ENCODE measurements around the gene GCNT1.

Gene GCNT1

GRCh38 chr9:76458903-76459693, at the start of gene GCNT1:
Gene GCNT1 (plus strand): TSS chr9:76459182. CDS start chr9:76502382, 43,200 bp downstream.
- Histone ChIP-seq H3K4me1 (ENCODE audit: control insufficient read depth, insufficient read depth, low read length) (peaks cover 22% of the 10 kb centered on the region), H3K9me3 (ENCODE audit: control insufficient read depth, insufficient read depth, low read length) (no peaks in the 10 kb centered on the region), H3K9ac (ENCODE audit: low read depth, low read length) (peak within 1 kb of the TSS; percentile 38; the same call in 1 of the 2 replicates), H3K27me3 (ENCODE audit: control insufficient read depth, insufficient read depth, low read length) (peaks cover 11% of the 10 kb centered on the region), H3K4me3 (ENCODE audit: low read depth, low read length) (peak within 1 kb of the TSS; percentile 72), H3K36me3 (ENCODE audit: control insufficient read depth, insufficient read depth, low read length) (peaks cover 5% of the 10 kb centered on the region; the same call in 1 of the 2 replicates), H3K27ac (ENCODE audit: low read depth, low read length) (peak within 1 kb of the TSS; percentile 24)

GRCh38 chr9:76412638-76413037, 46.3 kb upstream of the GCNT1 start:
- no peak overlapping the region for H3K27ac ChIP-seq (ENCODE audit: low read depth, low read length)
- H3K9me3 ChIP-seq (ENCODE audit: control insufficient read depth, insufficient read depth, low read length), result 0 out of 2 replicates have a peak, but pooled peaks cover 5% of the 10 kb centered on the region
- peaks cover 8% of the 10 kb centered on the region for H3K4me1 ChIP-seq (ENCODE audit: control insufficient read depth, insufficient read depth, low read length)
- H3K9ac ChIP-seq (ENCODE audit: low read depth, low read length), result no peak overlapping the region
- no peaks in the 10 kb centered on the region for H3K27me3 ChIP-seq (ENCODE audit: control insufficient read depth, insufficient read depth, low read length)
- no peak overlapping the region for H3K4me3 ChIP-seq (ENCODE audit: low read depth, low read length)
- no peaks in the 10 kb centered on the region for H3K36me3 ChIP-seq (ENCODE audit: control insufficient read depth, insufficient read depth, low read length)

- Histone ChIP-seq H3K9ac (ENCODE audit: low read depth, low read length) (no peak overlapping the region), H3K9me3 (ENCODE audit: control insufficient read depth, insufficient read depth, low read length) (0 out of 2 replicates have a peak, but pooled peaks cover 5% of the 10 kb centered on the region), H3K27ac (ENCODE audit: low read depth, low read length) (no peak overlapping the region), H3K4me3 (ENCODE audit: low read depth, low read length) (no peak overlapping the region), H3K4me1 (ENCODE audit: control insufficient read depth, insufficient read depth, low read length) (peaks cover 13% of the 10 kb centered on the region), H3K36me3 (ENCODE audit: control insufficient read depth, insufficient read depth, low read length) (no peaks in the 10 kb centered on the region), H3K27me3 (ENCODE audit: control insufficient read depth, insufficient read depth, low read length) (no peaks in the 10 kb centered on the region)
Measured at GRCh38 chr9:76413658-76414057, 45.3 kb upstream of the GCNT1 start.

- Histone ChIP-seq H3K27ac (ENCODE audit: low read depth, low read length) (no peak overlapping the region), H3K4me3 (ENCODE audit: low read depth, low read length) (no peak overlapping the region), H3K36me3 (ENCODE audit: control insufficient read depth, insufficient read depth, low read length) (no peaks in the 10 kb centered on the region), H3K4me1 (ENCODE audit: control insufficient read depth, insufficient read depth, low read length) (peaks cover 13% of the 10 kb centered on the region), H3K27me3 (ENCODE audit: control insufficient read depth, insufficient read depth, low read length) (no peaks in the 10 kb centered on the region), H3K9ac (ENCODE audit: low read depth, low read length) (no peak overlapping the region), H3K9me3 (ENCODE audit: control insufficient read depth, insufficient read depth, low read length) (0 out of 2 replicates have a peak, but pooled peaks cover 5% of the 10 kb centered on the region)
Measured at GRCh38 chr9:76414661-76415060, 44.3 kb upstream of the GCNT1 start.

- no peaks in the 10 kb centered on the region for H3K27me3 ChIP-seq (ENCODE audit: control insufficient read depth, insufficient read depth, low read length)
- peaks cover 13% of the 10 kb centered on the region for H3K4me1 ChIP-seq (ENCODE audit: control insufficient read depth, insufficient read depth, low read length)
- H3K4me3 ChIP-seq (ENCODE audit: low read depth, low read length), result no peak overlapping the region
- H3K9me3 ChIP-seq (ENCODE audit: control insufficient read depth, insufficient read depth, low read length), result 0 out of 2 replicates have a peak, but pooled peaks cover 5% of the 10 kb centered on the region
- no peak overlapping the region for H3K9ac ChIP-seq (ENCODE audit: low read depth, low read length)
- no peak overlapping the region for H3K27ac ChIP-seq (ENCODE audit: low read depth, low read length)
- no peaks in the 10 kb centered on the region for H3K36me3 ChIP-seq (ENCODE audit: control insufficient read depth, insufficient read depth, low read length)
Measured at GRCh38 chr9:76415154-76415553, 43.8 kb upstream of the GCNT1 start.

- H3K4me3 ChIP-seq (ENCODE audit: low read depth, low read length), result no peak overlapping the region
Measured at GRCh38 chr9:76415731-76416130, 43.3 kb upstream of the GCNT1 start.

GRCh38 chr9:76417394-76417793, 41.6 kb upstream of the GCNT1 start:
- H3K36me3 ChIP-seq (ENCODE audit: control insufficient read depth, insufficient read depth, low read length), result no peaks in the 10 kb centered on the region
- no peak overlapping the region for H3K4me3 ChIP-seq (ENCODE audit: low read depth, low read length)
- H3K9me3 ChIP-seq (ENCODE audit: control insufficient read depth, insufficient read depth, low read length), result 0 out of 2 replicates have a peak, but pooled peaks cover 5% of the 10 kb centered on the region
- H3K9ac ChIP-seq (ENCODE audit: low read depth, low read length), result no peak overlapping the region
- H3K27ac ChIP-seq (ENCODE audit: low read depth, low read length), result peak overlapping the region; percentile 34
- H3K4me1 ChIP-seq (ENCODE audit: control insufficient read depth, insufficient read depth, low read length), result peaks cover 13% of the 10 kb centered on the region
- H3K27me3 ChIP-seq (ENCODE audit: control insufficient read depth, insufficient read depth, low read length), result no peaks in the 10 kb centered on the region

More at GRCh38 chr9:76415731-76416130, 43.3 kb upstream of the GCNT1 start:
- Histone ChIP-seq H3K27me3 (ENCODE audit: control insufficient read depth, insufficient read depth, low read length) (no peaks in the 10 kb centered on the region), H3K4me1 (ENCODE audit: control insufficient read depth, insufficient read depth, low read length) (peaks cover 13% of the 10 kb centered on the region), H3K9ac (ENCODE audit: low read depth, low read length) (no peak overlapping the region), H3K36me3 (ENCODE audit: control insufficient read depth, insufficient read depth, low read length) (no peaks in the 10 kb centered on the region), H3K27ac (ENCODE audit: low read depth, low read length) (no peak overlapping the region), H3K9me3 (ENCODE audit: control insufficient read depth, insufficient read depth, low read length) (0 out of 2 replicates have a peak, but pooled peaks cover 5% of the 10 kb centered on the region)

- Histone ChIP-seq H3K4me1 (ENCODE audit: control insufficient read depth, insufficient read depth, low read length) (peaks cover 12% of the 10 kb centered on the region), H3K36me3 (ENCODE audit: control insufficient read depth, insufficient read depth, low read length) (no peaks in the 10 kb centered on the region), H3K9ac (ENCODE audit: low read depth, low read length) (no peak overlapping the region), H3K4me3 (ENCODE audit: low read depth, low read length) (no peak overlapping the region), H3K27ac (ENCODE audit: low read depth, low read length) (no peak overlapping the region), H3K27me3 (ENCODE audit: control insufficient read depth, insufficient read depth, low read length) (no peaks in the 10 kb centered on the region), H3K9me3 (ENCODE audit: control insufficient read depth, insufficient read depth, low read length) (no peaks in the 10 kb centered on the region)
Measured at GRCh38 chr9:76419782-76420380, 39.1 kb upstream of the GCNT1 start.

GRCh38 chr9:76423216-76424177, 35.5 kb upstream of the GCNT1 start:
- Histone ChIP-seq H3K27ac (ENCODE audit: low read depth, low read length) (no peak overlapping the region), H3K27me3 (ENCODE audit: control insufficient read depth, insufficient read depth, low read length) (no peaks in the 10 kb centered on the region), H3K4me3 (ENCODE audit: low read depth, low read length) (no peak overlapping the region), H3K36me3 (ENCODE audit: control insufficient read depth, insufficient read depth, low read length) (no peaks in the 10 kb centered on the region), H3K9me3 (ENCODE audit: control insufficient read depth, insufficient read depth, low read length) (no peaks in the 10 kb centered on the region), H3K9ac (ENCODE audit: low read depth, low read length) (no peak overlapping the region), H3K4me1 (ENCODE audit: control insufficient read depth, insufficient read depth, low read length) (no peaks in the 10 kb centered on the region)

- no peak overlapping the region for H3K9ac ChIP-seq (ENCODE audit: low read depth, low read length)
- no peaks in the 10 kb centered on the region for H3K4me1 ChIP-seq (ENCODE audit: control insufficient read depth, insufficient read depth, low read length)
Measured at GRCh38 chr9:76424491-76424890, 34.5 kb upstream of the GCNT1 start.

More at GRCh38 chr9:76424491-76424890, 34.5 kb upstream of the GCNT1 start:
- no peak overlapping the region for H3K27ac ChIP-seq (ENCODE audit: low read depth, low read length)
- no peak overlapping the region for H3K4me3 ChIP-seq (ENCODE audit: low read depth, low read length)
- no peaks in the 10 kb centered on the region for H3K27me3 ChIP-seq (ENCODE audit: control insufficient read depth, insufficient read depth, low read length)
- H3K36me3 ChIP-seq (ENCODE audit: control insufficient read depth, insufficient read depth, low read length), result no peaks in the 10 kb centered on the region
- no peaks in the 10 kb centered on the region for H3K9me3 ChIP-seq (ENCODE audit: control insufficient read depth, insufficient read depth, low read length)
